Measurements from ENCODE around the gene SSNA1. TPM values are rescaled to one million over a fixed set of nuclear protein-coding genes. Genes with fewer than 3 reads are reported as not detected.

SSNA1 gene
- total and polyA plus RNA-seq, 9 of the 15 experiments (the other 6 are each of a cell fraction or from before 2014, with no cell fraction given), result 1.9 to 130 (median 57.1) TPM

DNA sequence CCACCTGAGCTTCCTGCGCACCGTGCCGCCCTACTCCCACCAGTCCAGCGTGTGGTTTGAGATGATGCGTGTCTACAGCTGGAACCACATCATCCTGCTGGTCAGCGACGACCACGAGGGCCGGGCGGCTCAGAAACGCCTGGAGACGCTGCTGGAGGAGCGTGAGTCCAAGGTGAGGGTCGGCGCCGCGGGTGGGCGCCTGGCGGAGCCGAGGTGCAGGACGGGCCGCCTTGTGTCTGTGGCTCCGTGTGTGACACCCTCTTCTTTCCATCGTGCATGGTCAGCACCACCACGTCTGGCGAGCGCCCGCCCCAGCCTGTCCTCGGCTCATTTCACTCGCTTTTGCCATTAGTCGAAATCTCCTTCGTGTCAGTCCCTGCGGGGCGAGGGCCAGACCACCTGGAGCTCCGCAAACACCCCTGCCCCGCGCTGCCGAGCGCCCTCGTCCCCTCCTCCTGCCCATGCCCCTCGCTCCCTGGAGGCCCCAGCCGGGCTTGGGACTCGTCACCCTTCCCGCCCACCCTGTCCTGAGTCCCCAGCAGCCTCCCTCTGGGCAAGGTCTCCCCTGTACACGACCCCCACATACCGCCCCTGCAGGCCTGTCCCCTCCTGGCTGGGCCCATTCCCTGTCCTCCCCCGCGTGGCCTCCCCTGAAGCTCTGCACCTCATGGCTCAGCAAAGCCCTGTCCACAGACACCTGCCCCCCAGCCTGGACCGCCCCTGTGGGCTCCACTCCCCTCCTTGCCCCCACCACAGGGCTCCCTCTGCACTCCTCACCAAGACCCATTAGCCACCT, 42.5 kb upstream of the SSNA1 start (continued):
- TF ChIP-seq, protein P1, sequence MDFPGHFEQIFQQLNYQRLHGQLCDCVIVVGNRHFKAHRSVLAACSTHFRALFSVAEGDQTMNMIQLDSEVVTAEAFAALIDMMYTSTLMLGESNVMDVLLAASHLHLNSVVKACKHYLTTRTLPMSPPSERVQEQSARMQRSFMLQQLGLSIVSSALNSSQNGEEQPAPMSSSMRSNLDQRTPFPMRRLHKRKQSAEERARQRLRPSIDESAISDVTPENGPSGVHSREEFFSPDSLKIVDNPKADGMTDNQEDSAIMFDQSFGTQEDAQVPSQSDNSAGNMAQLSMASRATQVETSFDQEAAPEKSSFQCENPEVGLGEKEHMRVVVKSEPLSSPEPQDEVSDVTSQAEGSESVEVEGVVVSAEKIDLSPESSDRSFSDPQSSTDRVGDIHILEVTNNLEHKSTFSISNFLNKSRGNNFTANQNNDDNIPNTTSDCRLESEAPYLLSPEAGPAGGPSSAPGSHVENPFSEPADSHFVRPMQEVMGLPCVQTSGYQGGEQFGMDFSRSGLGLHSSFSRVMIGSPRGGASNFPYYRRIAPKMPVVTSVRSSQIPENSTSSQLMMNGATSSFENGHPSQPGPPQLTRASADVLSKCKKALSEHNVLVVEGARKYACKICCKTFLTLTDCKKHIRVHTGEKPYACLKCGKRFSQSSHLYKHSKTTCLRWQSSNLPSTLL (IDR thresholded peaks at IDR 0.05), result no peak
- 0 out of 2 replicates have a peak, but pooled peaks have one; percentile 18 for TF ChIP-seq MIER1 (IDR thresholded peaks at IDR 0.05; ENCODE audit: low read depth)

DNA sequence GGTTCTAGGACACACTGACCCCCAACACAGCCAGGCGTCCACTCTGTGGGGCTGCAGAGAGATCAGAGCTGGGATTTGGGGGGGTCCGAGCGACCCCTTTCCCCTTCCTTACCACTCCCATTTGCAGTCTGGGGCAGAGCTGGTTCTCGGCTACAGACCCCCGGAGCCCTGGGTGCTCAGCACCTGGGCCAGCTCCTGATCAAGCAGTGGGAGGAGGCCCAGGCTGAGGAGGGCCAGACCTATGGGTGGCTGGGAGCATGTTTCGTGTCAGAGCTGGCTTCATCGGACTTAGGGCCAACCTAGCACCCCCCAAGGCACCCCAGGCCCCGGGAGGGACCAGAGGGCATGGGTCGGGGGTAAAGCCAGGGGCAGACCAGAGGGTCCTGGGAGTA, 42.0 kb upstream of the SSNA1 start:
- ChIA-PET CTCF (ENCODE audit: low intra/inter-chr PET ratio) (interaction anchor here (0.6 kb wide), 1 partner anchor 113 kb away, joined by 3 read pairs; no protein-coding TSS in a partner anchor), POLR2A (interaction anchor here (0.6 to 1.0 kb wide), 3 partner anchors 9 to 358 kb away, joined by 3 to 5 read pairs (median 3); no protein-coding TSS in a partner anchor)
- no peak for FAIRE-seq
- Histone ChIP-seq H2AFZ (ENCODE audit: low read depth, low read length) (no peak overlapping the region), H3K9me3 (replicated peaks; ENCODE audit: control insufficient read depth, insufficient read depth, low read depth, low read length) (no peaks in the 10 kb centered on the region), H3K36me3 (ENCODE audit: control insufficient read depth, insufficient read depth, low read length) (no peaks in the 10 kb centered on the region), H3K9ac (ENCODE audit: insufficient read depth in 1 of 2, low read depth in 2 of 2, low read length in 2 of 2) (no peak overlapping the region), H3K27me3 (ENCODE audit: control insufficient read depth in 2 of 2, insufficient read depth in 2 of 2, low read length in 2 of 2) (peaks cover 9 to 25% of the 10 kb centered on the region in 2 experiments; a peak in 4 of 5 replicates), H4K20me1 (replicated peaks; ENCODE audit: control insufficient read depth, insufficient read depth, low read length) (0 out of 2 replicates have a peak, but pooled peaks cover 5% of the 10 kb centered on the region), H3K4me1 (replicated peaks in 1 of 2; ENCODE audit: control insufficient read depth in 2 of 2, insufficient read depth in 2 of 2, low read length in 2 of 2) (peaks cover 8 to 52% of the 10 kb centered on the region in 2 experiments; a peak in 3 of 5 replicates), H3K9me1 (ENCODE audit: control insufficient read depth, insufficient read depth, low read length) (no peaks in the 10 kb centered on the region), H3K4me3 (no peak overlapping the region), H3K27ac (ENCODE audit: extremely low read depth, low read depth, low read length) (no peak overlapping the region), H3K4me2 (ENCODE audit: insufficient read depth, low read length) (no peak overlapping the region), H3K79me2 (ENCODE audit: control insufficient read depth, insufficient read depth, low read length) (no peaks in the 10 kb centered on the region)
- in situ Hi-C loops (cut with MboI), result no loop called here
- intact Hi-C loops (cut with micrococcal nuclease), result no loop called here
- peak in 1 of 4 experiments; percentile 19 for DNase-seq (ENCODE audit: extremely low read depth in 1 of 4, low spot score in 3 of 4)
- no TSS peak for BruUV-seq (replicated peaks)
- WGBS (ENCODE audit: insufficient coverage, low coverage, missing lambda C conversion rate), result 20% methylated on average over 5 of the region's 9 CpGs
- no peak for ATAC-seq
- TF ChIP-seq EHMT2 (IDR thresholded peaks at IDR 0.05), result peak; percentile 27; the same call in 1 of the 2 replicates
- TF ChIP-seq, protein P2, sequence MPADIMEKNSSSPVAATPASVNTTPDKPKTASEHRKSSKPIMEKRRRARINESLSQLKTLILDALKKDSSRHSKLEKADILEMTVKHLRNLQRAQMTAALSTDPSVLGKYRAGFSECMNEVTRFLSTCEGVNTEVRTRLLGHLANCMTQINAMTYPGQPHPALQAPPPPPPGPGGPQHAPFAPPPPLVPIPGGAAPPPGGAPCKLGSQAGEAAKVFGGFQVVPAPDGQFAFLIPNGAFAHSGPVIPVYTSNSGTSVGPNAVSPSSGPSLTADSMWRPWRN (IDR thresholded peaks at IDR 0.05; ENCODE audit: low read depth), result no peak
- TF ChIP-seq ARID2 (IDR thresholded peaks at IDR 0.05), result no peak
- TF ChIP-seq GTF2F1 (IDR thresholded peaks at IDR 0.05; ENCODE audit: low read depth, low read length), result no peak
- TF ChIP-seq BRF1 (IDR thresholded peaks at IDR 0.05; ENCODE audit: borderline replicate concordance, extremely low read depth, insufficient read length), result no peak
- TF ChIP-seq, protein P3, sequence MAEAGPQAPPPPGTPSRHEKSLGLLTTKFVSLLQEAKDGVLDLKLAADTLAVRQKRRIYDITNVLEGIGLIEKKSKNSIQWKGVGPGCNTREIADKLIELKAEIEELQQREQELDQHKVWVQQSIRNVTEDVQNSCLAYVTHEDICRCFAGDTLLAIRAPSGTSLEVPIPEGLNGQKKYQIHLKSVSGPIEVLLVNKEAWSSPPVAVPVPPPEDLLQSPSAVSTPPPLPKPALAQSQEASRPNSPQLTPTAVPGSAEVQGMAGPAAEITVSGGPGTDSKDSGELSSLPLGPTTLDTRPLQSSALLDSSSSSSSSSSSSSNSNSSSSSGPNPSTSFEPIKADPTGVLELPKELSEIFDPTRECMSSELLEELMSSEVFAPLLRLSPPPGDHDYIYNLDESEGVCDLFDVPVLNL (CRISPR knock-in tag; IDR thresholded peaks at IDR 0.05; ENCODE audit: low read depth), result no peak
- no peak for TF ChIP-seq NFIC (IDR thresholded peaks at IDR 0.05)
